HG03064 (cell line): Measurements from ENCODE around the gene ADARB2.

Experiments
- ATAC-seq: cut with Tn5 transposase; IDR thresholded peaks from one replicate; pipeline ENCODE4 v1.9.1; 2021; ENCODE audit warnings: low read depth; ENCODE audit not compliant: unreplicated experiment

The ADARB2 gene

GRCh38 chr10:1205450-1206030 lies 531.8 kb downstream of the ADARB2 start:
- no peak for ATAC-seq

- no peak for ATAC-seq
Observed at GRCh38 chr10:1204434-1205326, 532.6 kb downstream of the ADARB2 start.

- no peak for ATAC-seq
Observed at GRCh38 chr10:1203704-1204103, 533.6 kb downstream of the ADARB2 start.

GRCh38 chr10:1203216-1203615 lies 534.1 kb downstream of the ADARB2 start:
- ATAC-seq: no peak

- no peak for ATAC-seq
Observed at GRCh38 chr10:1202343-1202742, 535.0 kb downstream of the ADARB2 start.

- ATAC-seq: no peak
Observed at GRCh38 chr10:1200866-1201807, 536.2 kb downstream of the ADARB2 start.

- no peak for ATAC-seq
Observed at GRCh38 chr10:1199897-1200721, 537.2 kb downstream of the ADARB2 start.

- no peak for ATAC-seq
Observed at GRCh38 chr10:1199345-1199673, 538.0 kb downstream of the ADARB2 start.

GRCh38 chr10:1198453-1199344 lies 538.6 kb downstream of the ADARB2 start:
- no peak for ATAC-seq

- no peak for ATAC-seq
Observed at GRCh38 chr10:1197384-1197783, 539.9 kb downstream of the ADARB2 start.

GRCh38 chr10:1196656-1197055 lies 540.7 kb downstream of the ADARB2 start:
- no peak for ATAC-seq

- no peak for ATAC-seq
Observed at GRCh38 chr10:1195828-1196227, 541.5 kb downstream of the ADARB2 start.

GRCh38 chr10:1194161-1194560 lies 543.2 kb downstream of the ADARB2 start:
- ATAC-seq: no peak

GRCh38 chr10:1193561-1193960 lies 543.8 kb downstream of the ADARB2 start:
- no peak for ATAC-seq

GRCh38 chr10:1191752-1192151 lies 545.6 kb downstream of the ADARB2 start:
- ATAC-seq: no peak

GRCh38 chr10:1190791-1191490 lies 546.4 kb downstream of the ADARB2 start:
- ATAC-seq: no peak

- ATAC-seq: no peak
Observed at GRCh38 chr10:1190052-1190395, 547.3 kb downstream of the ADARB2 start.

GRCh38 chr10:1189166-1190051 lies 547.9 kb downstream of the ADARB2 start:
- no peak for ATAC-seq
